DOHH2 (cell line): ENCODE results near the gene C9orf50.

ENCODE experiments used
- H3F3A ChIP-seq: fragments of 200-600 bp; sonication (generic), shearing (Covaris generic); 2 replicates; pipeline ENCODE4 v1.6.0; 2016; ENCODE audit warnings: antibody characterized with exemption, mild to moderate bottlenecking; ENCODE audit not compliant: control insufficient read depth, insufficient read depth
- H3K27ac ChIP-seq: fragments of 200-600 bp; sonication (generic); 2 replicates; pipeline ENCODE4 v1.5.1; 2014; ENCODE audit warnings: low read depth, mild to moderate bottlenecking, low read length, moderate library complexity
- H3K27me3 ChIP-seq: fragments of 200-600 bp; sonication (generic); 2 replicates; pipeline ENCODE4 v1.6.1; 2014; ENCODE audit warnings: mild to moderate bottlenecking, low read length, mixed read lengths; ENCODE audit not compliant: control insufficient read depth
- H3K36me3 ChIP-seq: fragments of 200-600 bp; sonication (generic); 2 replicates; pipeline ENCODE4 v1.6.1; 2014; ENCODE audit warnings: mild to moderate bottlenecking, low read length, moderate library complexity, mixed read lengths; ENCODE audit not compliant: control insufficient read depth
- H3K4me1 ChIP-seq: fragments of 200-600 bp; sonication (generic); 2 replicates; pipeline ENCODE4 v1.6.1; 2014; ENCODE audit warnings: mild to moderate bottlenecking, low read length, mixed read lengths; ENCODE audit not compliant: control insufficient read depth
- H3K4me2 ChIP-seq: fragments of 200-600 bp; sonication (generic); 2 replicates; pipeline ENCODE4 v1.6.0; 2014; ENCODE audit warnings: mild to moderate bottlenecking, low read length, moderate library complexity
- H3K4me3 ChIP-seq: fragments of 200-600 bp; sonication (generic); 2 replicates; pipeline ENCODE4 v1.5.1; 2014; ENCODE audit warnings: mild to moderate bottlenecking, low read length, mixed read lengths
- H3K79me2 ChIP-seq: fragments of 200-600 bp; sonication (generic); 2 replicates; pipeline ENCODE4 v1.6.1; 2014; ENCODE audit warnings: mild to moderate bottlenecking, low read length, mixed read lengths; ENCODE audit not compliant: control insufficient read depth
- H3K9me2 ChIP-seq: fragments of 200-600 bp; sonication (generic); replicated peaks from 2 replicates; pipeline ENCODE4 v1.6.1; 2014; ENCODE audit warnings: mild to moderate bottlenecking, low read length, mixed read lengths; ENCODE audit not compliant: control insufficient read depth
- H3K9me3 ChIP-seq: fragments of 200-600 bp; sonication (generic); 2 replicates; pipeline ENCODE4 v1.6.1; 2014; ENCODE audit warnings: antibody characterized with exemption, low read length, mixed read lengths; ENCODE audit not compliant: control insufficient read depth, insufficient read depth
- H4K20me1 ChIP-seq: fragments of 200-600 bp; sonication (generic); 2 replicates; pipeline ENCODE4 v1.6.0; 2014; ENCODE audit warnings: low read depth, mild to moderate bottlenecking, antibody characterized with exemption, low read length, moderate library complexity; ENCODE audit not compliant: control insufficient read depth, insufficient read depth
- CTCF ChIP-seq: fragments of 200-600 bp; sonication (generic); IDR thresholded peaks from one replicate; pipeline ENCODE4 v1.5.1; 2014; ENCODE audit warnings: antibody characterized with exemption, mild to moderate bottlenecking, low read depth, low read length; ENCODE audit not compliant: poor library complexity, severe bottlenecking
- EZH2phosphoT487 ChIP-seq: fragments of 200-600 bp; sonication (generic); IDR thresholded peaks from 2 replicates; pipeline ENCODE4 v1.6.1; 2017; ENCODE audit warnings: borderline replicate concordance, mild to moderate bottlenecking, antibody characterized with exemption, low read length, moderate library complexity, mixed read lengths

C9orf50 gene

GRCh38 chr9:129644902-129645301 lies 24.0 kb upstream of the C9orf50 start:
- Histone ChIP-seq H3K4me1 (peaks cover 14% of the 10 kb centered on the region), H4K20me1 (0 out of 2 replicates have a peak, but pooled peaks cover 11% of the 10 kb centered on the region), H3K4me3 (no peak overlapping the region), H3F3A (peaks cover 3% of the 10 kb centered on the region; the same call in 1 of the 2 replicates), H3K36me3 (peaks cover 6% of the 10 kb centered on the region), H3K9me3 (no peaks in the 10 kb centered on the region), H3K27me3 (no peaks in the 10 kb centered on the region), H3K79me2 (peaks cover 21% of the 10 kb centered on the region), H3K9me2 (no peaks in the 10 kb centered on the region), H3K27ac (no peak overlapping the region), H3K4me2 (no peak overlapping the region)
- TF ChIP-seq EZH2phosphoT487 (no peak), CTCF (no peak)

- Histone ChIP-seq H3K9me3 (no peaks in the 10 kb centered on the region), H3K27me3 (no peaks in the 10 kb centered on the region), H3K27ac (no peak overlapping the region), H3K4me1 (peaks cover 16% of the 10 kb centered on the region), H3K4me3 (no peak overlapping the region), H3K79me2 (peaks cover 26% of the 10 kb centered on the region), H4K20me1 (0 out of 2 replicates have a peak, but pooled peaks cover 11% of the 10 kb centered on the region), H3K36me3 (peaks cover 6% of the 10 kb centered on the region), H3K4me2 (no peak overlapping the region), H3K9me2 (no peaks in the 10 kb centered on the region), H3F3A (peaks cover 4% of the 10 kb centered on the region; the same call in 1 of the 2 replicates)
- TF ChIP-seq CTCF (no peak), EZH2phosphoT487 (no peak)
These were observed 23.5 kb upstream of the C9orf50 start for GRCh38 chr9:129644365-129644764.

GRCh38 chr9:129643706-129644105 lies 22.8 kb upstream of the C9orf50 start:
- Histone ChIP-seq H3K27me3 (no peaks in the 10 kb centered on the region), H4K20me1 (0 out of 2 replicates have a peak, but pooled peaks cover 11% of the 10 kb centered on the region), H3K4me1 (peaks cover 16% of the 10 kb centered on the region), H3K4me3 (no peak overlapping the region), H3K79me2 (peaks cover 33% of the 10 kb centered on the region), H3K27ac (no peak overlapping the region), H3K9me2 (no peaks in the 10 kb centered on the region), H3F3A (peaks cover 4% of the 10 kb centered on the region; the same call in 1 of the 2 replicates), H3K4me2 (no peak overlapping the region), H3K36me3 (peaks cover 13% of the 10 kb centered on the region), H3K9me3 (no peaks in the 10 kb centered on the region)
- TF ChIP-seq CTCF (no peak), EZH2phosphoT487 (no peak)
